T-helper 2 cell treated with Interferon-gamma antibody and Interleukin-4, amounts not matched to agents 5 μg/mL and 100 μg/mL, for 36 hours (primary cell): ENCODE measurements around the gene DCTN3.
A peak's percentile ranks its signal among the peaks of the same experiment; 100 is the strongest.
"Not testable (repeated sequence)": the region's sequence is repeated elsewhere in the genome, so short reads cannot be mapped to it uniquely, and the experiment has no call there.

Experiments used
- DNase-seq: peaks from one replicate; pipeline ENCODE4 v3.0.0; 2021; ENCODE audit warnings: low spot score
- H3K27ac Mint-ChIP-seq: one replicate; pipeline ENCODE4 v1.8.0; 2021; ENCODE audit warnings: mild to moderate bottlenecking, mixed read lengths
- H3K27me3 Mint-ChIP-seq: one replicate; pipeline ENCODE4 v1.8.0; 2021; ENCODE audit warnings: low read depth, mixed read lengths
- H3K36me3 Mint-ChIP-seq: one replicate; pipeline ENCODE4 v1.8.0; 2021; ENCODE audit warnings: low read depth, mixed read lengths
- H3K4me1 Mint-ChIP-seq: one replicate; pipeline ENCODE4 v1.8.0; 2021; ENCODE audit warnings: low read depth, mixed read lengths
- H3K4me3 Mint-ChIP-seq: one replicate; pipeline ENCODE4 v1.8.0; 2022; ENCODE audit warnings: mild to moderate bottlenecking, moderate library complexity, mixed read lengths
- H3K9me3 Mint-ChIP-seq: one replicate; pipeline ENCODE4 v1.8.0; 2021; ENCODE audit warnings: mixed read lengths

DCTN3 gene

DNA sequence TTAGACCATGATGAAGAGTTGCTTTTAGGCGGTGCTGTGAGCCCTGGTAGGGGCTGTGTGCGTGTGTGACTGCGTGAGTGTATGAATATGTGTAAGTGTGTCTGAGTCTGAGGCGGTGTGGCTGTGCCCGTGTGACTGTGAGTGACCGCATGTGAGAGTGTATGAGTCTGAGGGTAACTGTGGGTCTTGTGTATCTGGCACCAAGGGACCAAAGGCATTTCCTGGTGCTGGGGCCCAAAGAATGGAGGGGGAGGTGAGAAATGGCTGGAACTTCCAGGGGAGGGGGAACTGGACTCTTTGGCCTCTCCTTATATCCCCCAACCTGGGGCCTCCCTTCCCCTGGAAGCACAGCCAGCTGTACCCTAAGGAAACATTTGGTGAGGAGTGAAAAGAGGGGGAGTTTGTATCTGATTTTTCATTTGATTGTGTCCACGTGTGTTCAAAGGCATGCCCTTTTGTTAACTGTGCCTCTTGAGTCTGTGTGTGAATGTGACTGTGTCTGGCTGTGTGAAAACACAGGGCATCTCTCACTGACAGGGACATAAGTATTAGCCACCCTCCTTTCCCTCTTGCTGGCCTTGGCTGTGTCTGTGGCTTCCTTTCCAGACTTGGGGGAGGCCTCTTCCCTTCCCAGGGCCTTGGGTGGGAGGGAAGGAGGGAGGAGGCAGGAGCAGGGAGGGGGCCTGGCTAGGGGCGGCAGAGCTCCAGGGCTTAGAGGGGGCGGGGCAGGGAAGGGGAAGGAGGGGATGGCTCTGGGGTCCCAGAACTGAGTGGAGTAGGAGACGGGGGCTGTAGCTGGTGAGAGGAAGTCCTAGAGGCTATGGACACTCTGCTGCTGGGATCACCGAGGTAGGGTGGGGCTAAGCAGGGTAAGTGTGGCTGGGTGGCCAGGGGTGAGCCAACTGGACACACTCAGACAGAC is 33.1 kb upstream of the DCTN3 start:
- Mint-ChIP-seq H3K36me3 (peaks cover 24% of the 10 kb centered on the region), H3K27ac (no peak overlapping the region), H3K9me3 (no peaks in the 10 kb centered on the region)

DNA sequence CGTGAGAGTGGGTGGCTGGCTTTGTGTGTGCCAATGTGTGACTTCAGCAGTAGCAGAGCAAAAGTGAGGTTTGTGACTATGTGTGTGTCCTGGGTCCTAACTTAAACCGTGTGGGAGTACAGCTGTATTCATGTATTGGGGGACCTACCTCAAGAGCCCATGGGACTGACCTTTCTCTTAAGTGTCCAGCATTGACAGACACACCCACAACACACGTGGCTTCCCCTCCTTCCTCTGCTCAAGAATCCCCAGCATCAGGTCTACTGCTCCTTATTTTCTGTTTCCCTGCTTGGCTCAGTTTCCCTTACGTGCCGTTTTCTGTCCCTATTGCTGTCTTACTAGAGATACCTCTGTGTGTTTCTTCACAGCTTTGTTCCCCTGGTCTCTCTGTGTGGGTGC is 32.3 kb upstream of the DCTN3 start:
- Mint-ChIP-seq H3K27me3 (no peaks in the 10 kb centered on the region), H3K36me3 (peaks cover 32% of the 10 kb centered on the region), H3K4me1 (peaks cover 26% of the 10 kb centered on the region), H3K27ac (peak overlapping the region; percentile 62), H3K9me3 (no peaks in the 10 kb centered on the region), H3K4me3 (no peak overlapping the region)
- no peak for DNase-seq

More for the DNA sequence above, 33.1 kb upstream of the DCTN3 start:
- H3K4me3 Mint-ChIP-seq = no peak overlapping the region
- H3K27me3 Mint-ChIP-seq = no peaks in the 10 kb centered on the region
- no peak for DNase-seq
- H3K4me1 Mint-ChIP-seq = peaks cover 18% of the 10 kb centered on the region

DNA sequence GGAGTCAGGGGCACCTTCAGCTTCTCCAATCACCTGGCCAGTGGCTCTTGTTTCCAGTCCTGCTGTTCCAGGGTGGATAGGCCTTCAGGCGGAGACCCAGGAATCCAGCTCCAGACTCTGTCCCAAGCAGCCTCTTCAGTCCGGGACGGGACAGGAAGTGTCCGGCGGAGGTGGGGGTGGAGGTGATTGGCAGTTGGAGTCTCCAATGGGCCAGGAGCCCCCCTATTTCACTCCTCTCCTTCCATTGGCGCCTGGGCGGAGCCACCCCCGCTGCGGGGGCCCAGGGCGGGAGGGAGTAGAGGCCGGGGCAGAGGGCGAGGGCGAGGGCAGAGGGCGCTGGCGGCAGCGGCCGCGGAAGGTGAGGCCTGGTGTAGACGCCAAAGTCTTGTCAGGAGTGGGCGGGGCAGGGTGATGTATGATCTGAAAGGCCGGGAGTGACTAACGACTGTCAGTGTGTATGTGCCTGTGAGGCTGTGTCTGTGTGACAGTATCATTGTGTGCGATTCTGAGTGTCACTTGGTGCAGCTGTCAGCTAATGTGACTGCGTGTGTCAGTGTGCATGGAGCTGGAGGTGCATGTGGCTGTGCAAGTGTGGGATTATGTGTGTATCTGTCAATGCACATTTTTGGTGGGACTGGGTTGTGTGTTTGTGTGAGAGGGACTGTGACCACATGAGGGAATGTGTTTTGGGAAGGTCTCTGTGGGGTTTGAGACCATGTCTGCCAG is 31.7 kb upstream of the DCTN3 start, which contains the start of gene IL11RA:
Gene IL11RA (plus strand): TSS at position 310 of the 726 bp plus-strand sequence. CDS start 3,033 bp downstream, outside the sequence.
- Mint-ChIP-seq H3K27ac (peak within 1 kb of the TSS; percentile 62), H3K4me3 (peak within 1 kb of the TSS; percentile 3), H3K36me3 (peaks cover 37% of the 10 kb centered on the region), H3K4me1 (peaks cover 29% of the 10 kb centered on the region), H3K27me3 (no peaks in the 10 kb centered on the region), H3K9me3 (no peaks in the 10 kb centered on the region)
- DNase-seq = peak; percentile 56

DNA sequence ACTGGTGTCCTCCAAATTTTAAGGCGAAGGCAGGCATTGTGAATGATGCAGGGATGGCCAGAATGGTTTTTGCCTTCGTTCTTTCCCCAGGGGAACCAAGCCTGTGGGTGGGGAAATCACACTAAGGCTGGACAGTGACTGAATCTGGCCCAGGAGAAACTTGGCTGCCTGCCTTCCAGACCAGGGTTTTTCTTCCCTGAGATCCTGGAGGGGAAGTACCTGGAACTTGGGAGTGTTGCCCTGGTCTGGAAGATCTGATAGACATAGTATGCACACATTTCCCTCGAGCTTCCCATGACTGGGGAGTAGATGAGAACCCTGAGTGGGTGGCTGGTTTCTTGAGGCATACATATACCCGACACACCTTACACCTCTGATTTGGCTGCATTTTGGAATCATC is 31.0 kb upstream of the DCTN3 start:
- DNase-seq = no peak
- Mint-ChIP-seq H3K36me3 (peaks cover 39% of the 10 kb centered on the region), H3K27ac (no peak overlapping the region), H3K9me3 (no peaks in the 10 kb centered on the region), H3K4me3 (no peak overlapping the region), H3K27me3 (no peaks in the 10 kb centered on the region), H3K4me1 (peaks cover 31% of the 10 kb centered on the region)

DNA sequence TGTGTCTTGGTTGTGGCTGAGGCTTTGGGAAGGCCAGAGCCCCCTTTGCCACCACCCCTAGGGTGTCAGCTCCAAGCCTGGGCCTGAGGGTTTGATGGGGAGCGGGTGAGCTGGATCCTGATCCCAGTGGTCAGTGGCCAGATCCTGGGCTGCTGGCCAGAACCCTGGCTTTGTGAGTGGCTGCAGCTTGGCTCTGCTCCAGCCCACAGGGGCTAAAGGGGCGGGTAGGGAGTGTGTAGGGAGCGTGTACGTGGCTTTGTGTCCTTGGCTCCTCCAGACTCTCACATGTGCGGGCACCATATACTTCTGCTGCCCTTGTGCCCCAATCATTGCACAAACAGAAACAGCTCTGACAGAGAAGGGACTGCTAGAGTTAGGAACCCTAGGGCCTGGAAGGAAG is 30.5 kb upstream of the DCTN3 start:
- H3K9me3 Mint-ChIP-seq = no peaks in the 10 kb centered on the region
- no peak overlapping the region for H3K4me3 Mint-ChIP-seq
- H3K36me3 Mint-ChIP-seq = peaks cover 38% of the 10 kb centered on the region
- no peak overlapping the region for H3K27ac Mint-ChIP-seq
- peaks cover 34% of the 10 kb centered on the region for H3K4me1 Mint-ChIP-seq
- no peak for DNase-seq
- no peaks in the 10 kb centered on the region for H3K27me3 Mint-ChIP-seq

DNA sequence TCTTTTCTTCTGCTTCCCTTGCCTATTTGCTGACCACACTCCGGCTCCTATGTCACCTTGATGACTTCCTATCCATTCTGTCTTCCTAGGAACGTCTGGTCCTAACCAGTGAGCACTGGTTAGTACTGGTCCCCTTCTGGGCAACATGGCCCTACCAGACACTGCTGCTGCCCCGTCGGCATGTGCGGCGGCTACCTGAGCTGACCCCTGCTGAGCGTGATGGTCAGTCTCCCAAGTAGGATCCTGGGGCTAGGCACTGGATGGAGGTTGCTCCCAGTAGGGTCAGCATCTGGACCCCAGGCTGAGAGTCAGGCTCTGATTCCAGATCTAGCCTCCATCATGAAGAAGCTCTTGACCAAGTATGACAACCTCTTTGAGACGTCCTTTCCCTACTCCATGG is 28.4 kb upstream of the DCTN3 start:
- no peak overlapping the region for H3K27ac Mint-ChIP-seq
- peaks cover 38% of the 10 kb centered on the region for H3K36me3 Mint-ChIP-seq
- H3K27me3 Mint-ChIP-seq = no peaks in the 10 kb centered on the region
- DNase-seq = no peak
- peak overlapping the region; percentile 94 for H3K4me3 Mint-ChIP-seq
- H3K9me3 Mint-ChIP-seq = no peaks in the 10 kb centered on the region
- H3K4me1 Mint-ChIP-seq = peaks cover 34% of the 10 kb centered on the region

DNA sequence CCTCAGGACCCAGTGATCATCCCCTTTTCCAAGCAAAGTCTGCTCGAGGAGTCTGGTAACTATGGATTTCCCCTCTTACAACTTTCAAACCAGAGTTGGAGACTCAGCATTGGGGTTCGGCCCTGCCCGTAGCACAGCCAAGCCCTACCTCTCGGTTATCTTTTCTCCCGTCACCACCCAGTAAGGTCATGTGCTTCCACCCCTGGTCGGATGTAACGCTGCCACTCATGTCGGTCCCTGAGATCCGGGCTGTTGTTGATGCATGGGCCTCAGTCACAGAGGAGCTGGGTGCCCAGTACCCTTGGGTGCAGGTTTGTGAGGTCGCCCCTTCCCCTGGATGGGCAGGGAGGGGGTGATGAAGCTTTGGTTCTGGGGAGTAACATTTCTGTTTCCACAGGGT is 27.4 kb upstream of the DCTN3 start:
- H3K9me3 Mint-ChIP-seq = no peaks in the 10 kb centered on the region
- no peaks in the 10 kb centered on the region for H3K27me3 Mint-ChIP-seq
- H3K27ac Mint-ChIP-seq = peak overlapping the region; percentile 83
- H3K4me1 Mint-ChIP-seq = peaks cover 28% of the 10 kb centered on the region
- H3K4me3 Mint-ChIP-seq = peak overlapping the region; percentile 94
- DNase-seq = no peak
- peaks cover 38% of the 10 kb centered on the region for H3K36me3 Mint-ChIP-seq

DNA sequence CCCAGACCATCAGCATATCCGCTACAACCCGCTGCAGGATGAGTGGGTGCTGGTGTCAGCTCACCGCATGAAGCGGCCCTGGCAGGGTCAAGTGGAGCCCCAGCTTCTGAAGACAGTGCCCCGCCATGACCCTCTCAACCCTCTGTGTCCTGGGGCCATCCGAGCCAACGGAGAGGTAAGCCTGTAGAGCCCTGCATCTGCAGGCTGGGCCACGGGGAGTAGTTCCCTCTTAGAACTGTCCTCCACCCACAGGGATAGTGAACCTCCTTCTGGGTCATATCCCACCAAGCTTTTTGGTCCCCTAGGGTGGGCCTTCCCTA is 26.7 kb upstream of the DCTN3 start:
- peak overlapping the region; percentile 94 for H3K4me3 Mint-ChIP-seq
- peaks cover 38% of the 10 kb centered on the region for H3K36me3 Mint-ChIP-seq
- H3K27me3 Mint-ChIP-seq = no peaks in the 10 kb centered on the region
- DNase-seq = no peak
- H3K27ac Mint-ChIP-seq = peak overlapping the region; percentile 83
- peaks cover 23% of the 10 kb centered on the region for H3K4me1 Mint-ChIP-seq
- H3K9me3 Mint-ChIP-seq = no peaks in the 10 kb centered on the region

DNA sequence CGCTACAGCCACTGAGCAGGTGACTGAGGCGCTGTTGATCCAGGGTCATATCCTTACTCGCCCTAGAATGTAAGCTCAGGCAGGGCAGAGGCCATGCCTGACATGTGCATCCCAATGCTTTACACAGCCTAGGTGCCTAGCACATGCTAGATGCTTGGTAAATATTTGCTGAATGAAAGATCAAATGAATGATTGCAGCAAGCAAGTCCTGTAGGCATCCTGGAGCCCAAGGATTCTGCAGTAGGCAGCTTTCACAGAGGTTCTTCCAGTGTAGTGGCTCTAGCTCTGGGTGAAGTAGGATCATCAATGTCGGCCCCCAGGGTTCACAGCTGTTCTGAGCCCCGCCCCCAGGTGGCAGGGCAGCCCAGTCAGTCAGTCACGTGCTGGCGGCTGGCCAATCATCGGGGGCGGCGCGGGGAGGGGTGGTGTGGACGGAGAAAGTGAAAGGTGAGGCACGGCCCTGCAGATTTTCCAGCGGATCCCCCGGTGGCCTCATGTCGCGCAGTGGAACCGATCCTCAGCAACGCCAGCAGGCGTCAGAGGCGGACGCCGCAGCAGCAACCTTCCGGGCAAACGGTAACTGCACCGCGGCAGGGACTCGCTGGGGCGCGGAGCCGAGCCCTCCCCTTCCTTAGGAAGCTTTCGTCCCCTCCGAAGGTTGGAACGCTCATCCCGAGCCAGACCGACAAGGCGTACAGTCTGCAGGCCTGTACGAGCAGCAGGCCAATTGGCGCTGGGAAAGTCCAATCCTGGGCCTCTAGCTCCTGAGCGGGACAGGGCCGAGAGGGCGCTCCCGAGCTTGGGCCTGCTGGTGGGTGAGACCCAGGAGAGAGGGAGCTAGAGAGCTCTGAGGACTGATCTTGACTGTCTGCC is 26.2 kb upstream of the DCTN3 start, which contains the start of gene GALT:
Gene GALT (plus strand): TSS at position 465 of the 873 bp plus-strand sequence. CDS start 30 bp downstream, at position 495.
- H3K36me3 Mint-ChIP-seq = peaks cover 38% of the 10 kb centered on the region
- DNase-seq = peak; percentile 95
- H3K27me3 Mint-ChIP-seq = no peaks in the 10 kb centered on the region
- no peaks in the 10 kb centered on the region for H3K9me3 Mint-ChIP-seq
- peak within 1 kb of the TSS; percentile 83 for H3K27ac Mint-ChIP-seq
- peaks cover 23% of the 10 kb centered on the region for H3K4me1 Mint-ChIP-seq
- peak within 1 kb of the TSS; percentile 94 for H3K4me3 Mint-ChIP-seq

DNA sequence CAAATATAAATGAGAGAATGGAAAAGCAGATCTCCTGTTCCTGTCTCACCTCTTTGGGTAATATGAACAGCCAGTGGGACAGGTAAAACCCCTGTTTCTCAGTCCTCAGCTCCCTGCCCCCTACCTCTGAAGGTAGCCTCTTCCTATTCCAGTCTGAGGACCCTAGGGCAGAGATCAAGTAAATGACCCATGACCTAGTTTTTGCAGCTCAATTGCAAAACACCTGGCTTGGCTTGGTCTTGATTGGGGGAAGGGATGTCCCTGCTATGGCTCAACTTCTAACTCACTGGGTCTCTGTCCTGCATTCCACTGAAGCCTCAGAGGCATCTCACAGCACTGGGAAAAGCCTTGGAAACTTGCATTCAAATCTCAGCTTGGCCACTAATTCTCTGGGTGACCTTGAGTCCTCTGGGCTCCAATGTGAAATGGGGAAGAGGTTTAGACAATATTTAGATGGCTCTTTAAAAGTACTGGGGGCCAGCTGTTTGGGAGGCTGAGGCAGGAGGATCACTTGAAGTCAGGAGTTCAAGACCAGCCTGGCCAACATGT is 24.5 kb upstream of the DCTN3 start:
- peaks cover 29% of the 10 kb centered on the region for H3K36me3 Mint-ChIP-seq
- no peak overlapping the region for H3K4me3 Mint-ChIP-seq
- no peak for DNase-seq
- H3K4me1 Mint-ChIP-seq = peaks cover 23% of the 10 kb centered on the region
- H3K9me3 Mint-ChIP-seq = no peaks in the 10 kb centered on the region
- H3K27me3 Mint-ChIP-seq = no peaks in the 10 kb centered on the region
- no peak overlapping the region for H3K27ac Mint-ChIP-seq

DNA sequence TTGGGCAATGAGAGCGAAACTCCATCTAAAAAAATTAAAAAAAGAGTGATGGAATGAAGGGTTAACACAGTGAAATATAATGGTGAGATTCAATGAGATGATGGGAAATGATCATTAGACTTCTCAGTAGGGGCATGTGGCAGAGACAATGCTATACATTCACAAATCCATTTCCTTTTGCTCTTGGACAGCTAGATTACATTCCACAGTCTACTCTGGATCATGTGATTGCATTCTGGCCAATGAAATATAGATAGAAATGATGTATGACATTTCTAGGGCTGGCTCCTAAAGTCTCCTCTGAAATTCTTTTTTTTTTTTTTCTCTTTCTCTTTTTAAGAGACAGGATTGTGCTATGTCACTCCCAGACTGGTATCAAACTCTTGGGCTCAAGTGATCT is 22.4 kb upstream of the DCTN3 start:
- H3K9me3 Mint-ChIP-seq = no peaks in the 10 kb centered on the region
- H3K4me3 Mint-ChIP-seq = no peak overlapping the region
- H3K4me1 Mint-ChIP-seq = peaks cover 18% of the 10 kb centered on the region
- H3K36me3 Mint-ChIP-seq = peaks cover 7% of the 10 kb centered on the region
- no peak overlapping the region for H3K27ac Mint-ChIP-seq
- DNase-seq = no peak
- H3K27me3 Mint-ChIP-seq = no peaks in the 10 kb centered on the region

DNA sequence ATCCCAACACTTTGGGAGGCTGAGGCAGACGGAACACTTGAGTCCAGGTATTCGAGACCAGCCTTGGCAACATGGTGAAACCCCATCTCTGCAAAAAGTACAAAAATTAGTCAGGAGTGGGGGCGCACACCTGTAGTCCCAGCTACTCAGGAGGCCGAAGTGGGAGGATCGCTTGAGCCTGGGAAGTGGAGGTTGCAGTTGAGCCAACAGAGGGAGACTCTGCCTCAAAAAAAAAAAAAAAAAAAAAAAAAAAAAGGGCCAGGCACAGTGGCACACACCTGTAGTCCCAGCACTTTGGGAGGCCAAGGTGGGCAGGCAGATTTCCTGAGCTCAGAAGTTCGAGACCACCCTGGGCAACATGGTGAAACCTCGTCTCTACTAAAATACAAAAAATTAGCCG is 19.0 kb upstream of the DCTN3 start:
- not testable (repeated sequence) for H3K4me3 Mint-ChIP-seq, H3K9me3 Mint-ChIP-seq

DNA sequence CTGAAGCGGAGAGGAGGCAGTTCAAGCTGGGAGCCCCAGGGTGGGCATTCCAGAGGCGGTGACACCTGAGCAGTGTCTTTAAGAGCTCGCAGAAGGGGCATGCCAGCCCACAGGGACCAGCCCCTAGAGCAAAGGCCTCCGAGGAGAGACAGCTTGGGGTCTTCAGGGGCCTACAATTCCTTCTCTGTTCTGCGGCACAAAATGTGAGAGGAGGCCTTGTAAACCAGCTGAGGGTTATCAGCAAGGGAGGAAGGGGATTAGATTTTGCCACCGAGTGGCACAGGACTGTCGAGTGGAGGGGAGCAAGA is 17.8 kb upstream of the DCTN3 start:
- Mint-ChIP-seq H3K27ac (peak overlapping the region; percentile 87), H3K9me3 (no peaks in the 10 kb centered on the region), H3K4me3 (peak overlapping the region; percentile 97), H3K4me1 (peaks cover 22% of the 10 kb centered on the region), H3K36me3 (peaks cover 14% of the 10 kb centered on the region), H3K27me3 (no peaks in the 10 kb centered on the region)
- no peak for DNase-seq

More for the DNA sequence above, 19.0 kb upstream of the DCTN3 start:
- not testable (repeated sequence) for H3K27ac Mint-ChIP-seq, H3K27me3 Mint-ChIP-seq, DNase-seq
- Mint-ChIP-seq H3K4me1 (peaks cover 16% of the 10 kb centered on the region), H3K36me3 (peaks cover 12% of the 10 kb centered on the region)
